GM19035 (cell line): ENCODE data around the gene ADGRV1.
"Not testable (repeated sequence)": the region's sequence is repeated elsewhere in the genome, so short reads cannot be mapped to it uniquely, and the experiment has no call there.

Source experiments
- ATAC-seq: cut with Tn5 transposase; IDR thresholded peaks from one replicate; pipeline ENCODE4 v1.9.1; 2021; ENCODE audit not compliant: unreplicated experiment

The ADGRV1 gene

GRCh38 chr5:90586469-90586868, 27.9 kb downstream of the ADGRV1 start:
- ATAC-seq, result no peak

DNA sequence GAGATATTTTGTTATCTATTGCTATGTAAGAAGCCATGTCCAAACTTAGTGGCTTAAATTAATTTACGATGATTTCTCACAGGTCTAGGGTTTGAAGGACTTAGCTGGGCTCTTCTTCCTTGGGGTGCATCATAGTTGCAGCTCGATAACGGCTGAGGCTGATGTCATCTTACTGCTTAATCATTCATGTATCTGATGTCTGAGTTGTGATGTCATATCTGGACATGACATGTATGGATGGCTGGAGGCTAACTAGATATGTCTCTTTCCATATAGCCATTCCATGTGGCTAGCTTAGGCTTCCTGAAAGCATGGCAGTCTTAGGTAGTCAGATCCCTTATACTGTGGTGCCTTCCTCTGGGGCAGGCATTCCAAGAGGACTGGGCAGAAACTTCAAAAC, 31.6 kb downstream of the ADGRV1 start:
- ATAC-seq, result no peak

- ATAC-seq, result not testable (repeated sequence)
Measured at GRCh38 chr5:90593083-90593482, 34.5 kb downstream of the ADGRV1 start.

GRCh38 chr5:90595766-90596165, 37.2 kb downstream of the ADGRV1 start:
- not testable (repeated sequence) for ATAC-seq

DNA sequence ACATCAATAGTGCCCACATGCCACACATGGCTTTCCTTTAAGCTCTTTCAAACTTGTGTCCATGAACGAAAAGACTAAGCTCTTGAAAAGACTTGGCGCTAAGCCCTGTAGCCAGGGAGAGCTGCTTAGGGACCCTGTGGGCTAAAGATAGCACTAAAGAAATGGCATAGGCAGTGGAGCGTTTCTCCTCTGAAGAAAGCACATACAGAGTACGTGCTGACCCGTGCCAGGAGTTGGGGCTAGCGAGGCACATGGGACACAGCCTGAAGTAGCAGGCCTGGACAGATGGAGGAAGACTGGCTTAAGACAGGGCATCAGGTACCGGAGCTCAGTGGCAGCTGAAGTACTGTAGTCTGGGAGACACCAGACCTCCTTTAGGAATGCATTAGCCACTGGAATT, 39.7 kb downstream of the ADGRV1 start:
- ATAC-seq, result no peak

DNA sequence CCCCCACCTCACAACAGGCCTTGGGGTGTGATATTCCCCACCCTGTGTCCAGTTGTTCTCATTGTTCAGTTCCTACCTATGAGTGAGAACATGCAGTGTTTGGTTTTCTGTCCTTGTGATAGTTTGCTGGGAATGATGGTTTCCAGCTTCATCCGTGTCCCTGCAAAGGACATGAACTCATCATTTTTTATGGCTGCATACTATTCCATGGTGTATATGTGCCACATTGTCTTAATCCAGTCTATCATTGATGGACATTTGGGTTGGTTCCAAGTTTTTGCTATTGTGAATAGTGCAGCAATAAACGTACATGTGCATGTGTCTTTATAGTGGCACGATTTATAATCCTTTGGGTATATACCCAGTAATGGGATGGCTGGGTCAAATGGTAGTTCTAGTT, 41.7 kb downstream of the ADGRV1 start:
- ATAC-seq, result not testable (repeated sequence)

- no peak for ATAC-seq
Measured at GRCh38 chr5:90601468-90601867, 42.9 kb downstream of the ADGRV1 start.

- ATAC-seq, result no peak
Measured at GRCh38 chr5:90602681-90603080, 44.1 kb downstream of the ADGRV1 start.

- no peak for ATAC-seq
Measured at GRCh38 chr5:90606539-90606938, 47.9 kb downstream of the ADGRV1 start.

DNA sequence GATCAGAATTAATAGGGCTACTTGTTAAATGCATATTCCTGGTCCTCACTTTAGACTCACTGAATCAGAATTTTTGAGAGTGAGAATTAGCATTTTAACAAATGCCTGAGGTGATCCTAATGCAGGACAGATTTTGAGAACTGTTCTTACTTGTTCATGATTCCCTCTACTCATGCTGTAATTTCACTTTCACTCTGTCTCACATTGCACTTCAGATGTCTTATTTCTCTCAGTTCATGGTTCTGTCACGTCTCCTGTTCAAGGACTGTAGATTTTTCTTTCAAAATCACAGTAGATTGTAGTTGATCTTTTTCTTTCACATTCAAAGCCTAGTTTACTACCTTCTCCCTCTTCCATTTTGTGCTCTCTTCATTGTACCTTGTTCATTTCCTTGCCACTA, 54.3 kb downstream of the ADGRV1 start:
- peak; percentile 90 for ATAC-seq

DNA sequence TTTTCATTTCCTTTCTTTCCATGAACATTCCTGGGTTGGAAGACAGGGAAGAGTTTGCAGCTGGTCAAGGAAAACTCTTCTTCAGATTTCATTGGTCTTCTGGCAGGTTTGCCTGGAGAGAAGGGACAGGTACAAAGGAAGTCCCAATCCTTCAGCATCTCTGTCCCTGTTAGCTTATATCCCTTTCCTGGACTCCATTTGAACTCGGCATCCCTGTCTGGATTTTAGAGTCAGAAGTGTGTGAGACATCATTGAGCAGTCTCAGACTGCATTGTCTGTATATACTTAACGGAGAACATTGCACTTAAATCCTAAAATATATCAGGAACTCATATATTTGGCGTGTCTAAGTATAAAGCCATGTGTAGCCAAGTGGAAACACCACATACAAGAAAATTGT, 54.9 kb downstream of the ADGRV1 start:
- no peak for ATAC-seq

DNA sequence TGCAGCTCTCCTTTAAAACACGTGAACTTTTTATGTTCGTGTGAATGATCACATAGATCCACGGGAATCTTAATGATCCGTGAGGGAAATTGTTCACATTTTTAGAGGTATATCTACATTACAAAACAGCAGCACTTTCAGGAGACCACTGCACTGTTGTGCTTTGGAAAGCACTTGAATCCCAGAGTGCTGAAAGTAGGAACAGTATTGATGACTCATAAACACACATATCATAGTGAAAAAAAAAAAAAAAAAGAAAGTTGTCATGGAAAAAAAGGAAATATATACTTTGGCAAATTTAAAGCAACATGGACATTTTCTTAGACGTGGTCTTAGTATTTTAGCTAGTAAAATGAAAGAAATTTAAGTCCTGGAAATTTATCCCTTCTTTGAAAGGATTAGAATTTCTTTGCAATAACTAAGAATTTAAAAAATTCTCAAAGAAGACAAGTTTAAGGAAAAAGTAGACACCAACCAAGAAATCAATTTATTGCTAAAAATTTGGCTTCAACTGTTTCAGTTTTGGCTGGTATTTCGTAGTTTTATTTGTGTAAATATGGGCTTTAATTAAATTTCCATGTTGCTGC, 55.4 kb downstream of the ADGRV1 start:
- no peak for ATAC-seq

DNA sequence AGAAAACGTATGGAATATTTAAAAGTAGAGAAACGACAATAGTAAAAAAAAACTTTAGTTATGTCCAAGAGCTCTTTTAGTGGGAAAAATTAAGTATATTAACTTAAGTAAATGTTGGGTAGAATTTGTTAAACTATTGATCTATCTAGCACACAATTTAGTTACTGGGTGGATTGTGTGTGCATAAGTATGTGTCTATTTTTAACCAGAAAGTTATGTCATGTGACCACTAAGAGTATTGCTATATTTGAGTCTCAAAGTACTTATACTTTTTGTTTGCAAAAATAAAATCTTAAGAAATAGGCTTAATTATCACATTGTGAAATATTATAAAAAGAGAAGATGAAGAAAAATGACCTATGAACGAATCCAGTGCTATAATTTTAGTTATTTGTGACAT, 56.8 kb downstream of the ADGRV1 start:
- ATAC-seq, result no peak

DNA sequence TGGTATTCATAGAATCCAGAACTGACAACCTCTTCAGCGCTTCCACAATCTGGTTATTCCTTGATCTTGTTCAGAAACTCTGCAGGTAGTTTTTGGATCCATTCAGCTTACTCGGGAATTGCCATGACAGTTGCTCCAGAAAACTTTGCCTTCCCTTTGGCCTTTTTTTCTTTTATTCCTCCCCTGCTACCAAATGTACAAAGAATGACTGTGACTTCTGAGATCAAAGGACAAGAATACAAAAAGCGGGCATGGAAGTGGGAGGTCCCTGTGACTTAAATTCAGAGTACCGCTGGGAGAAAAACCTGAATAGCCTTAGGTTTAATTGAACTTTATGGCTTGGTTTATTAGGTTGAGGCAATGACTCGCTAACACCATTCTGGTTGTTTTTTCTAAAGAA, 59.5 kb downstream of the ADGRV1 start:
- no peak for ATAC-seq

DNA sequence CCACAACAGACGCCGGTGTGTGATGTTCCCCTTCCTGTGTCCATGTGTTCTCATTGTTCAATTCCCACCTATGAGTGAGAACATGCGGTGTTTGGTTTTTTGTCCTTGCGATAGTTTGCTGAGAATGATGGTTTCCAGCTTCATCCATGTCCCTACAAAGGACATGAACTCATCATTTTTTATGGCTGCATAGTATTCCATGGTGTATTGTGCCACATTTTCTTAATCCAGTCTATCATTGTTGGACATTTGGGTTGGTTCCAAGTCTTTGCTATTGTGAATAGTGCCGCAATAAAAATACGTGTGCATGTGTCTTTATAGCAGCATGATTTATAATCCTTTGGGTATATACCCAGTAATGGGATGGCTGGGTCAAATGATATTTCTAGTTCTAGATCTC, 61.2 kb downstream of the ADGRV1 start:
- not testable (repeated sequence) for ATAC-seq

DNA sequence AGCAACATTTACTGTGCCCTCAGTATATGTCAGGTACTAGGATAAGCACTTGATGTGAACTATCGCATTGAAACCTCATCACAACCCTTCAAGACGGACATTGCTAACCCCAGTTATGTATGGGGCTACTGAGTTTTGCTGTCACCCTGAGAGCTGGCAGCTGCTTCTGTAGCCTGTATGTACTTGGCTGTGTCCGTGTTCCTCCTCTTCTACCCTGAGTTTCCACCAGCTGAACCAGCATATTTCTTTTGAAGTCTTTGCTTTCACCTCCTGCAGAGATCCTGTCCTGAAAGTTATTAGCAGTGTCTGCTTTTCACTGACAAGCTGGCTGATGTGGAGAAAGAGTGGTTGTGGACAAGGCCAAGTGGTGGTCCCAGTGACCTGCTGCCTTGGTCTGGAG, 63.3 kb downstream of the ADGRV1 start:
- no peak for ATAC-seq

DNA sequence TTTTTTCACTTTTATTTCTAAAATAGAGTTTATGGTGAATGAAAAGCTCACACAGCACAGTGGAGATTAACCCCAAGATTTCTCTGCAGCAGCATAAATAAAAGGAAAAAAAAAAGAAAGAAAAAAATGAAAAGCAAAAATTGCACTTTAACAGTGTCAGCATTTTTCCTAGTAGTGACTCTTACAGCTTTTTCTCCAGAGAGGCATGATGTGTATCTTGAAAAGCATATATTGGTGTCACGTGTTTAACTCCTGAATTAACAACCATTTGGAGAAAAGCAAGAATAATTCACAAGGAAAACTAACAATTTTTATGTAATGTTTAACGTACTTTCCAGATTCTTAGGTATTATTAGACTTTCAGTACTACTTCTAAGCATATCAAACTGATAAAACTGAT, 67.9 kb downstream of the ADGRV1 start:
- no peak for ATAC-seq

GRCh38 chr5:90628492-90628891, 69.9 kb downstream of the ADGRV1 start:
- no peak for ATAC-seq

- no peak for ATAC-seq
Measured at GRCh38 chr5:90632791-90633190, 74.2 kb downstream of the ADGRV1 start.

GRCh38 chr5:90636948-90637347, 78.4 kb downstream of the ADGRV1 start:
- no peak for ATAC-seq

DNA sequence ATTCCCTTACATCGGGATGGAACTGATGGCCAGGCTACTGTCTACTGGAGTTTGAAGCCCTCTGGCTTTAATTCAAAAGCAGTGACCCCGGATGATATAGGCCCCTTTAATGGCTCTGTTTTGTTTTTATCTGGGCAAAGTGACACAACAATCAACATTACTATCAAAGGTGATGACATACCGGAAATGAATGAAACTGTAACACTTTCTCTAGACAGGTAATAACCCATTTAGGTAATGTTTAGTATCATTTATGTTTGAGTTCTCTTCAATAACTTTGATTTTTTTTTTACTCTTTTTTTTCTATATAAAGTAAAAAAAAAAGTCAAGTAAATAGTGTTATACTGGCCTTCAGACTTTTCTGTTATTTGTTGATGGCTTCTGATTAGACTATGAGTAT, 79.1 kb downstream of the ADGRV1 start:
- ATAC-seq, result no peak

DNA sequence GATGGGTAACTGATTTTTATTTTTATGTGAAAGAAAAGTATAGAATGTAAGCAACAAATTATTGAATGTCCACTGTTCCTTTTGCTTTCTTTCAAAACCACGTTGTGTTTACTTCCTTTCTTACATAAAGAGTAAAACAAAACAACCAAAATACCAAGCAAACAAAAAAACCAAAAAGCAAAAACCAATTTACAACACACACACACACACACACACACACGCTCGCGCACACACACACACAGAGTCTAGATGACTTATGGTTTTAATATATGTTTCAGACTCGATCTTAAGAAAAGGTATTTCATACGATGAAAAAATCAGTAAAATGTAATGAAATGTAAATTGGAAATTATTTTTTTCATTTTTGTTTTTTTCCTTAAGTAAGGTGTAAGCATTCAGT, 80.3 kb downstream of the ADGRV1 start:
- no peak for ATAC-seq

DNA sequence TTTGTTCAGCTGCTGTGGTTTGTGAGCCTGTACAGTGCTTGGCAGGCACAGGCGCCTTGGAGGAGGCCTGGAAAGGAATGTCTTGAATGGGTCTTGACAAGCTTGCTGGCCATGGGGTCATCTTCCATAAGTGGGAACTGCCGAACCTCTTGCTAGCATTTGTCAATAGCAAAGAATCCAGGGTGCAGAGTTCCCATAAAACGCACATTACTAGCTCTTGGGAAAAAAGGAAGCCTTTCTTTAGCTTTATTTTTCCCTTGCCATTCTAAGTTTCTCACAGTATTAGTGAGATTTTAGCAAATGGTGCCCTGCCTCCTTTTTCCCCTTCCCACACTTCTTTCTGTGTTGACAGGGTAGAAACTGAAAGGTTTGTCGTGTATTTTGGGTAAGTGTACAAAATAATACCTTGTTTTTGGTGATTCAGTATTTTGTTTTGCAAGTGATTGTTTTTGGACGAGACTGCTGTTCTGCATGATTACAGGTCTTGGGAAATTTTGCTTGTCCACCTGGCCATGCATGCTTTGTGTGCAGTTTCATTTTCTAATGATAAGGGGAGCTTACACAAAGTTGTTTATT, 82.0 kb downstream of the ADGRV1 start:
- peak; percentile 60 for ATAC-seq
